Occipital lobe (tissue), 3 donors: Measurements from ENCODE around the gene WAC. TPM values are rescaled to one million over a fixed set of nuclear protein-coding genes. Genes with fewer than 3 reads are reported as not detected.

Experiments
- DNase-seq: peaks from one replicate; lab custom pipeline; 2025; lab: John Stamatoyannopoulos, UW
- small RNA-seq: library from RNA; depleted of rRNA; stranded (forward); fragments of <200 nt; gene quantifications from one replicate; pipeline ENCODE3, GENCODE V24; 2014
- total RNA-seq: library from RNA; depleted of rRNA; stranded (reverse); fragments of >200 nt; gene quantifications from one replicate; pipeline ENCODE4 v1.2.3, GENCODE V29; 2014

Gene WAC
- total RNA-seq, 1 donor from 2014 or later: 95.3 TPM

- DNase-seq: no peak
Measured at GRCh38 chr10:28666751-28667467, 134.0 kb downstream of the WAC start.

DNA sequence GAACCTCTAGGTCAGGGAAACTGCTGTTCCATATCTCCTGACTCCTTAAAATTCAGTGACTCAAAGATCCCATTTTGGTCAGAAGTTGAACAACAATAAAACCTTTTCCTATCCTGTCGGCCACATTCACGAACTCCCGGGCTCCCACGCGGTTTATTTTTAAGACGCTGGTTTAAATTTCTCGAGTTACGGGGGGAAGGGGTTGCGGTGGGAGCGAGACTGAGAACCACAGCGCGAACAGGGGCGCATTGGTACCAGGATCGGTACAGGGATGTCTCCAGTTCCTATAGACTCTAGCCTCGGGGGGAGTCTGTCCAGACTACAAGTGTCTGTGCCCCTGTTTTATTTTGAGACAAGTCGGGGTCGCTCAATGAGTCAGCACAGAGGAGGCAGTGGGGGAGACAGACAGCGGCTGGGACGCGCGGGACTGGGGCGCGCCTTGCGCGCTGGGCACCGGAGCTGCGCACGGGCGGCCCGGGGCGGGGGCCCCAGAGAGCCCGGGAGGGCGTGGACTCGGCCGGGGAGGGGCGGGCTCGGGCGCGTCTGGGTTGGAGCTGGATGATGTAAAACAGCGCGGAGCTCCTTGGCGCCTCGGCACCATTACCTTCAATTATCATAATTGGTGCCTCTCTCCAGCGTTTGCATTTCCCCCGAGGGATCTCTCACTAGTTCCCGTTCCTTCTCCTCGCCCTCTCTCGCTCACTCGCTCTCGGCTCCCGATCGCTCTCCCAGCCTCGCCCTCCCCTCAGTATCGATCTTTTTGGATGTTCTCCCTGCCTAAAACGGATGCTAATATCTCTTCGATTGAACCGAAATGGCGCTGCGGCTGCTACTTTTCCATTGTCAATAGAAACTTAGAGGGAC, 135.7 kb downstream of the WAC start:
- no peak for DNase-seq

GRCh38 chr10:28669227-28670173, 136.6 kb downstream of the WAC start:
- no peak for DNase-seq

Small RNAs within 50 kb of the gene (small RNA-seq; reads per million reads assigned to genes)
- not detected for gene RNU4ATAC6P
- not detected for gene RNU6-1067P

Other genes starting within 250 kb of the WAC start
- gene MPP7, start 230.1 kb upstream of the WAC start, total RNA-seq: 1.4 TPM
- 2.3 TPM for gene BAMBI, start 144.4 kb downstream of the WAC start, total RNA-seq